Activated naive CD8-positive, alpha-beta T cell treated with anti-CD3 and anti-CD28 coated beads, Interleukin-2, amount 50 U/mL, for 16 hours (primary cell): ENCODE data around the gene STN1.

Source experiments
- DNase-seq: peaks from one replicate; pipeline ENCODE4 v3.0.0-alpha.2; 2020; ENCODE audit warnings: low read depth, low spot score

STN1 gene

GRCh38 chr10:103929381-103929921 is 11.5 kb upstream of the STN1 start:
- no peak for DNase-seq

- DNase-seq, result no peak
Observed at GRCh38 chr10:103928784-103929183, 10.8 kb upstream of the STN1 start.

GRCh38 chr10:103926722-103927319 is 8.8 kb upstream of the STN1 start:
- no peak for DNase-seq

- no peak for DNase-seq
Observed at GRCh38 chr10:103925591-103925990, 7.6 kb upstream of the STN1 start.

GRCh38 chr10:103923502-103923901 is 5.5 kb upstream of the STN1 start:
- no peak for DNase-seq

- DNase-seq, result no peak
Observed at GRCh38 chr10:103922659-103923058, 4.7 kb upstream of the STN1 start.

- DNase-seq, result no peak
Observed at GRCh38 chr10:103921750-103922195, 3.8 kb upstream of the STN1 start.

- DNase-seq, result no peak
Observed at GRCh38 chr10:103921248-103921647, 3.3 kb upstream of the STN1 start.

- DNase-seq, result no peak
Observed at GRCh38 chr10:103919648-103920025, 1.7 kb upstream of the STN1 start.

- no peak for DNase-seq
Observed at GRCh38 chr10:103917302-103918052, 507 bp downstream of the STN1 start.

- DNase-seq, result no peak
Observed at GRCh38 chr10:103916876-103917275, 1.1 kb downstream of the STN1 start.

GRCh38 chr10:103916254-103916653 is 1.7 kb downstream of the STN1 start:
- no peak for DNase-seq

- no peak for DNase-seq
Observed at GRCh38 chr10:103915796-103916195, 2.2 kb downstream of the STN1 start.

- no peak for DNase-seq
Observed at GRCh38 chr10:103912759-103913158, 5.2 kb downstream of the STN1 start.

- no peak for DNase-seq
Observed at GRCh38 chr10:103911021-103911459, 6.9 kb downstream of the STN1 start.

GRCh38 chr10:103910442-103911012 is 7.5 kb downstream of the STN1 start:
- DNase-seq, result no peak

GRCh38 chr10:103905441-103905840 is 12.5 kb downstream of the STN1 start:
- no peak for DNase-seq

- no peak for DNase-seq
Observed at GRCh38 chr10:103901299-103901698, 16.7 kb downstream of the STN1 start.

- no peak for DNase-seq
Observed at GRCh38 chr10:103899312-103899711, 18.7 kb downstream of the STN1 start.

GRCh38 chr10:103897241-103897774 is 20.7 kb downstream of the STN1 start:
- DNase-seq, result no peak

GRCh38 chr10:103896225-103896624 is 21.8 kb downstream of the STN1 start:
- DNase-seq, result no peak

- DNase-seq, result no peak
Observed at GRCh38 chr10:103895411-103896186, 22.4 kb downstream of the STN1 start.
